Umbilical cord (tissue), 2 donors: Measurements from ENCODE around the gene NLRP2B. TPM values are rescaled to one million over a fixed set of nuclear protein-coding genes. Genes with fewer than 3 reads are reported as not detected.
"Not testable (repeated sequence)": the region's sequence is repeated elsewhere in the genome, so short reads cannot be mapped to it uniquely, and the experiment has no call there.

Experiments used
- DNase-seq: peaks from one replicate; pipeline ENCODE4 v3.0.0-alpha.2; 2015; ENCODE audit warnings: low spot score
- total RNA-seq: library from RNA; depleted of rRNA; stranded (reverse); fragments of >200 nt; gene quantifications from one replicate; pipeline ENCODE4 v1.2.3, GENCODE V29; 2014; ENCODE audit warnings: low replicate concordance; ENCODE audit not compliant: insufficient read depth

The NLRP2B gene
- 0.48 TPM for total RNA-seq

DNA sequence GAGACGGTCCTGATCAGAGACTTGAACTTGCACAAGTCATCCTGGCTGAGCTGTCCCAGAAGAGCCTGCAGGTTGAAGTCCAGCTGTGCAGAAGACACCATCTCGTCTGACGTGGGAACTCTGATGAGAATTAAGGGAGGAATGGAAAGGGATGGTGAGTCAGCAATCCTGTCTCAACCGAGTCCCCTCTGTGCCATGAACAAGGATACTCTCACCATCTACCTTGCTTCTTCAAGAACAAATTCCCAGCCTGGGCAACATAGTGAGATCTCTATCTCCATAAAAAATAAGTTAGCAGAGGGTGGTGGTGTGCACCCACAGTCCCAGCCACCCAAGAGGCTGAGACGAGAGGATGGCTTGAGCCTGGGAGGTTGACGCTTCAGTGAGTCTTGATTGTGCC lies at the start of gene NLRP2B:
Gene NLRP2B (minus strand): TSS at position 101 of the 400 bp plus-strand sequence.
- DNase-seq = no peak

DNA sequence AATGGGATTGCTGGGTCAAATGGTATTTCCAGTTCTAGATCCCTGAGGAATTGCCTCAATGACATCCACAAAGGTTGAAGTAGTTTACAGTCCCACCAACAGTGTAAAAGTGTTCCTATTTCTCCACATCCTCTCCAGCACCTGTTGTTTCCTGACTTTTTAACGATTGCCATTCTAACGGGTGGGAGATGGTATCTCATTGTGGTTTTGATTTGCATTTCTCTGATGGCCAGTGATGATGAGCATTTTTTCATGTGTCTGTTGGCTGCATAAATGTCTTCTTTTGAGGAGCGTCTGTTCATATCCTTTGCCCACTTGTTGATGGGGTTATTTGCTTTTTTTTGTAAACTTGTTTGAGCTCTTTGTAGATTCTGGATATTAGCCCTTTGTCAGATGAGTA lies 45.9 kb upstream of the NLRP2B start:
- not testable (repeated sequence) for DNase-seq

DNA sequence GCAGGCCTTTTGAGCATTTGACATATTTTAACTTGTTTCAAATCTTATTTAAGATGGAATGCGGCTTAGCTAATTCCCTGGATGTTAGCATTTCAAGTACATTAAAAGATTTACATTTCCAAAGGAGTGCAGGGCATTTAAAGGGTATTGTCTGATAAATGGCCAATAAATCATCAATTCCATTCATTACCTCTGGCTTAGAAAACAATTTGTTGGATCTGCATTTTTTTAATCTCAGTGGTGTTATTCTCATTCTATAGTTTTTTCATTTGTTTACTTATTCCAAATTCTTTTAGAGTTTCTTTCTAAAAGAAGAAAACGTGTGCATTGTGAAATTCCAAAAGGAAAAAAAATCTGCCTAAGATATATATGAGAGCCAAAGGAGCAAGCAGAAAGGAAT lies 1.3 kb upstream of the NLRP2B start:
- no peak for DNase-seq

DNA sequence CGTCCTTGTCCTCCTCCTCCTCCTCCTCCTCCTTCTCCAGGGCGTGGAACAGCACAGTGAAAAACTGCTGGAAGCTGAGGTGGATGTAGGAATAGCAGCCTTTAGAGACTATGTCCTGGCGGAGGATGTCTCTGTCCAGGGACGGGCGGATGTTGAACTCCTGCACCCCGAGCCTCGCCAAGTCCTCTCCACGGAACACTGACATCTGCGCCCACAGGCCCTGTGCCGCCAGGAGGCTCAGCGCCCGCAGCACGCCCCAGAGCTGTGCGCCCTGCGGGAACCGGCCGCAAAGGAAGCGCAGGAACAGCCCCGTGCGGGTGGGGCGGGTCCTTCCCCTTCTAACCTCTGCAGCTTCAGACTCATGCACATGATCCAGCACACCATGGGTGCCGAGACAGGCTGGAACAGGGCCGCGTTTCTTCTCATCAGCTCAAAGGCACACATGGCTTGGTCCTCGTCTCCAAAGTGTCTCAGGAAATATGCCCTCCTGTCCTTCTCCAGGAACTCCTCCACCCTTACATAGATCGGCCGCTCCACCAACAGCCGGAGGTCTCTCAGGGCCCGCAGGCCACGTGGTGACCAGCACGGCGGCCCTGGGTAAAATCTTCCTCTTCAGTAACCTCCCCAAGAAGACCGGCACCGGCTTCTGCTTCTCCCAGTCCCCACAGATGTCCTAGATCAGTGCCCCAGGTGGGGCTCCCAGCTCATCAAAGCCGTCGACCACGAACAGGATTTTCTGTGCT lies 1.2 kb downstream of the NLRP2B start:
- no peak for DNase-seq

DNA sequence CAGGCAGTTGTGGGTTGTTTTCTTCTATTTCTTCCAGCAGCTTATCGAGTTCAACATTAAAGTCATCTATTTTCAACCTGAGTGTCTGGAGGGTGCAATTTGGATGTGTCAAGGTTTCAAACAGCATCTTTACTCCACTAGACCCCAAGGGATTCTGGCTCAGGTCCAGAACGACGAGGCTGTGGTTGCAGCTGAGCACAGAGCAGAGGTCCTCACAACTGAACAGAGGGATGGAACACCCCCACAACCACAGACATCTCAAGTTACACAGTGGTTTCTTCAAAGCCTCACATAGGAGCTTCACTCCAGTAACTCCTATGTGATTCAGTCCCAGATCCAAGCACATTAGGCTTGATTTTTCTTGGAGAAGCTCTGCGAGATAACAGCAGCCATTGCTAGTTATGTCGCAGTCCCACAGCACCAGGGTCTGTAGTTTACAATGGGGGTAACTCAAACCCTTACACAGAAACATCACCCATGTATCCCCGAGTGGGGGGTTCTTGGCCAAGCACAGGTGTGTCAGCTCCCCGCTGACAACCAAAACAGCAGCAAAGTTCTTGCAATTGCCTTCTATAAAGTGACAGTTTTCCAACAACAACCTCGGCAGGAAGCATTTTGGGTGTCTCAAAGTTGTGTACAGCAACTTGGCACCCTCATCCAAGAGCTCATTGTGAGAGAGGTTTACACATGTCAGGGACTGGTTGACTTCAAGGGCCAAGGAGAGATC lies 2.8 kb downstream of the NLRP2B start:
- no peak for DNase-seq

DNA sequence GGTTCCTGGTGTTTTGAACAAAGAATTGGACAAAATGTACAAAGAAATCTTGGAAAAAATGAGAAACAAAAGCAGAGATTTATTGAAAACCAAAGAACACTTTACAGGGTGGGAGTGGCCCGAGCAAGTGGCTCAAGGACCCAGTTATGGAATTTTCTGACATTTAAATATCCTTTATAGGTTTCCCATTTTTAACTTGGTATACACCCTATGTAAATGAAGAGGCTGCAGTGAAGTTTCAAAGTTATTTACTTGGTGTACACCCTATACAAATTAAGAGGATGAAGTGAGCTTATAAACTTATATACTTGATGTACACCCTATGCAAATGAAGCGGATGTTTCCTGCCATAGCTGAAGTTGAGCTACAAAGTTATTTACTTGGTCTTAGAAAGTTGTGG lies 4.7 kb downstream of the NLRP2B start:
- no peak for DNase-seq

DNA sequence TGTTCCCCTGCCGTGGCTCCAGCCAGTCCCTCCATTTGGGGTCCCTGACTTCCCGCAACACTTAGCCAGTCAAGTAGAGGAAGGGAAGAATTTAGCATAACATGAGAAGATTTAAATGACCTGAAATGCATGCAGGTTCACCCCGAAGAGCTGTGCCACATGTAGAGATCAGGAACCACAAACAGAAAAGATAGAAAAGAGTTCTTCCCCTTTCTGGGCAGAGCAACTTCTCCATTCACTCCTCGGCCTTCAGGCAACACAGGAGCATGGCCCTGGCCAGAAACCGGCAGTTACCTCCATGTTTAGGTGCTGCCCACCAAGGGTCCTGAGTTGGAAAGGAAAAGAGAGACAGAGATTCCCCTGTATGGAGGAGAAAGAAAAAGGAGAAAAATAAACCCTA lies 5.2 kb downstream of the NLRP2B start:
- no peak for DNase-seq

DNA sequence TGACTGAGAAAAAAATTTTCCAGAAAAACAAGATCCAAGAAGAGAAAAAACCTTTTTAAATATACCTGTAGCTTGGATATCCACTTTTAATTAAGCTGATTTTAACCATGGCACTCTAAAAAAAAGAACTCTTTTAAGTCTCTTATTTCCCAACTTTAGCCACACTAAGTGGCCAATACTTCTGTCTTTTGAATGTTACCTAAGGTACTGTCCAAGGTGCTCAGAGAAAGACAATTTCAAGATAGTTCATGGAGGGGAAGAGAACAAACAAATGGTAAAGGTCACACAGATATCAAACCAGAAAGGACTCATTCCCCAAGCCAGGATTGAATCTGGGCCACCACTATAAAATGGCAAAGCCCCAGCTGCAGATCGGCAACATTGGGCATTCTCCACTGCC lies 10.1 kb downstream of the NLRP2B start:
- no peak for DNase-seq

DNA sequence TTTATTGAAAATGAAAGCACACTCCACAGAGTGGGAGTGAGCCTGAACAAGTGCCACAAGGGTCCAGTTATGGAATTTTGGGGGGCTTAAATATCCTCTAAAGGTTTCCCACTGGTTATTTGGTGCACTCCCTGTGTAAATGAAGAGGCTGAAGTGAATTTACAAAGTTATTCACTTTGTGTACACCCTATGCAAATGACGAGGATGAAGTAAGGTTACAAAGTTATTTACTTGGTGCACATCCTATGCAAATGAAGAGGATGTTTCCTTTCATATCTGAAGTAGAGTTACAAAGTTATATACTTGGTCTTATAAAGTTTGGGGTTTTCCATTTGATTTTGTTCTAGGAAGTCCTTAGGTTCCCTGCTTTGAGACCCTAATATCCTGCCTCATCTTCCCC lies 13.1 kb downstream of the NLRP2B start:
- DNase-seq = no peak

DNA sequence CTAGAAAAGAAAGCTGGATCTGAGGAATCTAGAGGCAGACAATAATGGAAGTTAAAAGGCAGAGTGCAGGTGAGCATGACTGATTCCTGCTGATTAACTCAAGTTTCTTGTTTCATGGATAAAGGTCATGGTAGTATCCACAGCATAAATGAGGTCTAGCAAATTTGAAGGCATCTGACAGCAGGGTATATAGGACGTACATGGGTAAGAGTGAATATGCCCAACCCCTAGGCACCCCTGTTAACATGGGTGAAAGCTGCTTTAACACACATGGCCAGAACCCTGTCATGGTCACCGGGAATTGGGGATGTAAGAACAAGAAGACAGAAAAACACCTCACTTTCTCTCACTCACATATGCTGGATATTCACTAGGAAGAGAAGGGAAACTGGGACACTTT lies 25.0 kb downstream of the NLRP2B start:
- DNase-seq = no peak

DNA sequence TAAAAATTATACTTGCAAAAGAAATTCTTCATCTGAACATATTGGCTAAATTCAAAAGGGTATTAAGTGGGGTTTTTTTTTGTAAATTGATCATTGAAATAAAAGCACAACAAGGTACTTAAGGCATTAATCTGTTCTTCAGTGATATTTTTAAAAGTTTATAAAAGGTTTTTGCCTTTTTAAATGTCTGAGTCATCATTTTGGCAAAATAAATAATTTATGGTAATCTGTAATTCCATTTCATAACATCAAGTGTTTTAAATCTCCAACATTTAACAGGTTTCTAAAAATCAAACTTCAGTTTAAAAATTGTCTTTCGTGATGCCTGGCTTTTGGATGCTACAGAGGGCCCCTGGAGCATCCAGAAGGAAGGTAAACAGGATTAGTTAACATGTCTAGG lies 27.4 kb downstream of the NLRP2B start:
- DNase-seq = no peak

DNA sequence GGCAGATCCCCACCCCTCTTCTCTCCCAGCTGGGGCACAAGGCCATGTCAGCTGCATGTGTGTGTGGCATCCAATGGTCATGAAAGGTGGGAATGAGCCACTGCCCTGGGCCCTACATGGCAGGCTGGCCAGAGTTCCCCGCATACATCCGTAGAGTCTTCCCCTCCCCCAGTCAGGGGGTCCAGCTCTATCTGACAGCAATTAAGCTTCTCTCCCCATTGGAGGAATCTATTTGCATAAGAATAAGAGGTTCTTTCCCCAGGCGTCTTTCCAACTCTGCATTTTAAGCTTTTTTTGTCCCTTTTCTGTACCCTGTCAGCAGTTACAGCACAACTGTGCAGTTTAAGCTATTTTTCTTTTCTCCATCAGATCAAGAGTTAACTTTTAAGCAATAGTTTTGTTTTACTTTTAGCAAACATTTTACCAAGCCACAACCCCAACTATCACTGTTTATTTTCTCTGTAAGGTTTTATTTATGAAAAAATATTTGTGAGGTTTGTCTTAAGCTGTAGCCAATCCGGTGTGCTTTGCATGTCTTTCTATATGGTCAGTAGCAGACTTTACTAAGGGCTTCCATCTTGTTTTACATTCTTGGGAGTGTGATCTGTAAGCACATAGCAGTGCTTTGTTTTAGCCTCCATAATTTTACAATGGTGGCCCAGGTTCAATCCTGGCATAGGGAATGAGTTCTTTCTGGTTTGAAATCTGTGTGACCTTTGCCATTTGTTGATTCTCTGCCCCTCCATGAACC lies 28.7 kb downstream of the NLRP2B start:
- no peak for DNase-seq

DNA sequence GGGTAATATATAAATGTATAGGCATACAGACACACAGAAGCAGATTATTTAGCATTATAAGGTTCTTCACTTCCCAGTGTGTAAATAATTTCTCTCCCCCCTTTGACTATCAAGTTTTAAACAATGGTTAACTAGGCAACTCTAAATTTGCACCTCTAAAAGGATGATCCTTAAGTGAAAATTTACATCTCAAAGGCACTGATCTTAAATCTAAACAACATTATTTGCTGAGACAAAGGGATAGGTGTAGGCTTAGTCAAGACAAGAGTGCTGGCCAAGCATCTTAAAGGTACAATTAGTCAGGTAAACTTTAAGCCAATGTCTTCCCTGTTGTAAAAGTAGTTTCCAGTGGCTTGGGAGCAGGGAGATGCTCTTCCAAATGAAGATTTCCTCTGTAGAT lies 33.0 kb downstream of the NLRP2B start:
- no peak for DNase-seq

DNA sequence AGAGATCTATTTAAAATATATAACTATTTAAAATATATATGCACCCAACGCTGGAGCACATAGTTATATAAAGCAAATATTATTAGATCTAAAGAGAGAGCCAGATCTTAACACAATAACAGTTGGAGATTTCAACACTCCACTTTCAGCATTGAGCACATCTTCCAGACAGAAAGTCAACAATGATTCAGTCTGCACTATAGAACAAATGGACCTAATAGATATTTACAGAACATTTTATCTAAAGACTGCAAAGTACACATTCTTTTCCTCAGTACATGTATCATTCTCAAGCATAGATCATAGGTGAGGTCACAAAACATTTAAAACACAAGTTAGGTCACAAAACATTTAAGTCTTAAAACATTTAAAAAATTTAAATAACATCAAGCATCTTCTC lies 36.4 kb downstream of the NLRP2B start:
- no peak for DNase-seq

DNA sequence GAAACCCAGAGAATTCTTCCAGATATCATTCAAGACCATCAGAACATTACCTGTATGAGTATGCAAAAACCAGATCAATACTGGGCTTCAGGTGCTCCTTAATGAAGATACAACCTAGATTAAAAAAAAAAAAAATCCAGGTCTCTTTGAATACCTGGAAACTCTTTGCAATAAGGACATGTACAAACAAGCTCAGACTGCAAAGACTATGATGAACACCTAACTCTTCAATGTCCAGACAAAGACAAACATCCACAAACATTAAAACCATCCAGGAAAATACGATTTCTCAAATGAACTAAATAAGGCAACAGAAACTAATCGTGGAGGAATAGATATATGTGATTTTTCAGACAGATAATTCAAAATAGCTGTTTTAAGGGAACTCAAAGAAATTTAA lies 38.7 kb downstream of the NLRP2B start:
- DNase-seq = no peak

DNA sequence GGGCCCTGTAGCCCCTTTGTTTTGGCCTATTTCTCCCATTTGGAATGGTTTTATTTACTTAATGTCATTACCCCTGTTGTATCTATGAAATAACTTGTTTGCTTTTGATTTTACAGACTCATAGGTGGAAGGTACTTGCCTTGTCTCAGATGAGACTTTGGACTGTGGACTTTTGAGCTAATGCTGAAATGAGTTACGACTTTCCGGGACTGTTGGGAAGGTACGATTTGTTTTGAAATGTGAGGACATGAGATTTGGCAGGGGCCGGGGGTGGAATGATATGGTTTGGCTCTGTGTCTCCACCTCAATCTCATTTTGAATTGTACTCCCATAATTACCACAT lies 39.4 kb downstream of the NLRP2B start:
- no peak for DNase-seq

DNA sequence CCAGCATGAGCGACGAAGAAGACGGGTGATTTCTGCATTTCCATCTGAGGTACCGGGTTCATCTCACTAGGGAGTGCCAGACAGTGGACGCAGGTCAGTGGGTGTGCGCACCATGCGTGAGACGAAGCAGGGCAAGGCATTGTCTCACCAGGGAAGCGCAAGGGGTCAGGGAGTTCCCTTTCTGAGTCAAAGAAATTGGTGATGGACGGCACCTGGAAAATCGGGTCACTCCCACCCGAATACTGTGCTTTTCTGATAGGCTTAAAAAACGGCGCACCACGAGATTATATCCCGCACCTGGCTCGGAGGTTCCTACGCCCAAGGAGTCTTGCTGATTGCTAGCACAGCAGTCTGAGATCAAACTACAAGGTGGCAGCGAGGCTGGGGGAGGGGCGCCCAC lies 50.6 kb downstream of the NLRP2B start:
- DNase-seq = not testable (repeated sequence)

Other genes starting within 250 kb of the NLRP2B start
- 14.0 TPM for gene ZXDB, start 88.2 kb downstream of the NLRP2B start, total RNA-seq
- 10.1 TPM for gene ZXDA, start 230.2 kb upstream of the NLRP2B start, total RNA-seq